Measurements from ENCODE around the gene DCBLD2.
A peak's percentile ranks its signal among the peaks of the same experiment; 100 is the strongest.

The DCBLD2 gene

DNA sequence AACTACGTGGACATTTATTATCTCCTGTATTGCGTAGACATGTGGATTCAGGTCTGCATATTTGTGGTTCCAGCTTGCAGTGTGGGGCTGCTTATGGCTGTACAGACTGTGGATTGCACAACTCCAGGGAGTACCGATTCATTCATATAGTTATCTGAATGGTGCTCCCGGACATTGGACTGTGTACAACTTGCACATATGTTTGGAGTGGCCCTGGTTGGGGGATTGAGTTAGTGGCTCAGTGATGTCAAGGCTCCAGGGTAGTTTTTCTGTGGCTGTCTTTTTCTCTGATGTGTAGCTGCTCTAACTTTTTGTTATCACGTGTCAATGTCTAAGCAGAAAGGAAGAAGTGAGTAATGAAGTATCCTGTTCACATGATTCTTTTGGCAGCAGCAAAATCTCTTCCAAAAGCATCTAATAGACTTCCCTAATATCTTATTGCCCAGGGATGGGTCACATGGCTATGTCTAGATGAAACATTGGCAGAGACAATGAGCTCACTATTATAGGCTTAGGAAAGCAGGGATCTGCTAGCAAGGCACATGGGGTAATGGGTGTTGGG lies 122.6 kb downstream of the DCBLD2 start:
- DNase-seq (ENCODE audit: low read depth in 1 of 2, low spot score in 1 of 2), result peak in 1 of 2 experiments; percentile 54
- TF ChIP-seq, protein P1, sequence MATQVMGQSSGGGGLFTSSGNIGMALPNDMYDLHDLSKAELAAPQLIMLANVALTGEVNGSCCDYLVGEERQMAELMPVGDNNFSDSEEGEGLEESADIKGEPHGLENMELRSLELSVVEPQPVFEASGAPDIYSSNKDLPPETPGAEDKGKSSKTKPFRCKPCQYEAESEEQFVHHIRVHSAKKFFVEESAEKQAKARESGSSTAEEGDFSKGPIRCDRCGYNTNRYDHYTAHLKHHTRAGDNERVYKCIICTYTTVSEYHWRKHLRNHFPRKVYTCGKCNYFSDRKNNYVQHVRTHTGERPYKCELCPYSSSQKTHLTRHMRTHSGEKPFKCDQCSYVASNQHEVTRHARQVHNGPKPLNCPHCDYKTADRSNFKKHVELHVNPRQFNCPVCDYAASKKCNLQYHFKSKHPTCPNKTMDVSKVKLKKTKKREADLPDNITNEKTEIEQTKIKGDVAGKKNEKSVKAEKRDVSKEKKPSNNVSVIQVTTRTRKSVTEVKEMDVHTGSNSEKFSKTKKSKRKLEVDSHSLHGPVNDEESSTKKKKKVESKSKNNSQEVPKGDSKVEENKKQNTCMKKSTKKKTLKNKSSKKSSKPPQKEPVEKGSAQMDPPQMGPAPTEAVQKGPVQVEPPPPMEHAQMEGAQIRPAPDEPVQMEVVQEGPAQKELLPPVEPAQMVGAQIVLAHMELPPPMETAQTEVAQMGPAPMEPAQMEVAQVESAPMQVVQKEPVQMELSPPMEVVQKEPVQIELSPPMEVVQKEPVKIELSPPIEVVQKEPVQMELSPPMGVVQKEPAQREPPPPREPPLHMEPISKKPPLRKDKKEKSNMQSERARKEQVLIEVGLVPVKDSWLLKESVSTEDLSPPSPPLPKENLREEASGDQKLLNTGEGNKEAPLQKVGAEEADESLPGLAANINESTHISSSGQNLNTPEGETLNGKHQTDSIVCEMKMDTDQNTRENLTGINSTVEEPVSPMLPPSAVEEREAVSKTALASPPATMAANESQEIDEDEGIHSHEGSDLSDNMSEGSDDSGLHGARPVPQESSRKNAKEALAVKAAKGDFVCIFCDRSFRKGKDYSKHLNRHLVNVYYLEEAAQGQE (IDR thresholded peaks at IDR 0.05; ENCODE audit: insufficient replicate concordance, low read depth), result no peak
- 0 out of 2 replicates have a peak, but pooled peaks have one; percentile 27 for TF ChIP-seq POLR2AphosphoS5 (IDR thresholded peaks at IDR 0.05; ENCODE audit: low read depth)
- H3K27ac ChIP-seq (replicated peaks), result peak overlapping the region; percentile 19; the same call in 1 of the 2 replicates
- no peaks in the 10 kb centered on the region for H3K27me3 ChIP-seq (ENCODE audit: insufficient read depth, poor library complexity, severe bottlenecking)
- H3K4me3 ChIP-seq (replicated peaks; ENCODE audit: insufficient read depth, low read length), result no peak overlapping the region

DNA sequence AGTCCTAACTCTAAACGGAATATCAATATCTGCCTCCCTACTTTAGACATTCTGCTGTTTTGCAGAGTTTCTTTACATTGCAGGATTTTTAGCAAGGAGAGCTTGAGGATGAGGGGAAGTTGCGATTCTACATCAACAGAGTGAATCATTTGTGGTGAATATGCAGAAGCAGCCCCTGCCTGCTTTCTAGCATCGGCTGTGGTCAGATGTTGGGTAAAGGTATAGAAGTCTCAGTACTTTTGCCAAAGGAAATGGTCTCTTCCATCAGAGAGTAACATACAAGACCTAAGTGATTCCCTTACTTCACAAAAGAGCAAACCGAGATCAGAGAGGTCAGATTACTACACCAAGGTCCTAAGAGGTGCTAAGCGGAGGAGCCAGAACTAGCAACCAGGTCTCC lies 123.1 kb downstream of the DCBLD2 start:
- Histone ChIP-seq H3K27ac (replicated peaks) (peak overlapping the region; percentile 19; the same call in 1 of the 2 replicates), H3K27me3 (ENCODE audit: insufficient read depth, poor library complexity, severe bottlenecking) (no peaks in the 10 kb centered on the region), H3K4me3 (replicated peaks; ENCODE audit: insufficient read depth, low read length) (no peak overlapping the region)
- DNase-seq (ENCODE audit: low read depth in 1 of 2, low spot score in 1 of 2), result peak; percentile 52 to 81
- TF ChIP-seq, protein P2, sequence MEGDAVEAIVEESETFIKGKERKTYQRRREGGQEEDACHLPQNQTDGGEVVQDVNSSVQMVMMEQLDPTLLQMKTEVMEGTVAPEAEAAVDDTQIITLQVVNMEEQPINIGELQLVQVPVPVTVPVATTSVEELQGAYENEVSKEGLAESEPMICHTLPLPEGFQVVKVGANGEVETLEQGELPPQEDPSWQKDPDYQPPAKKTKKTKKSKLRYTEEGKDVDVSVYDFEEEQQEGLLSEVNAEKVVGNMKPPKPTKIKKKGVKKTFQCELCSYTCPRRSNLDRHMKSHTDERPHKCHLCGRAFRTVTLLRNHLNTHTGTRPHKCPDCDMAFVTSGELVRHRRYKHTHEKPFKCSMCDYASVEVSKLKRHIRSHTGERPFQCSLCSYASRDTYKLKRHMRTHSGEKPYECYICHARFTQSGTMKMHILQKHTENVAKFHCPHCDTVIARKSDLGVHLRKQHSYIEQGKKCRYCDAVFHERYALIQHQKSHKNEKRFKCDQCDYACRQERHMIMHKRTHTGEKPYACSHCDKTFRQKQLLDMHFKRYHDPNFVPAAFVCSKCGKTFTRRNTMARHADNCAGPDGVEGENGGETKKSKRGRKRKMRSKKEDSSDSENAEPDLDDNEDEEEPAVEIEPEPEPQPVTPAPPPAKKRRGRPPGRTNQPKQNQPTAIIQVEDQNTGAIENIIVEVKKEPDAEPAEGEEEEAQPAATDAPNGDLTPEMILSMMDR (IDR thresholded peaks at IDR 0.05; ENCODE audit: insufficient read depth, low read length), result no peak
- TF ChIP-seq GABPA (IDR thresholded peaks at IDR 0.05; ENCODE audit: low read depth), result no peak
- peak; percentile 52; the same call in 1 of the 2 replicates for TF ChIP-seq SPI1 (IDR thresholded peaks at IDR 0.05; ENCODE audit: borderline replicate concordance, low read depth)

DNA sequence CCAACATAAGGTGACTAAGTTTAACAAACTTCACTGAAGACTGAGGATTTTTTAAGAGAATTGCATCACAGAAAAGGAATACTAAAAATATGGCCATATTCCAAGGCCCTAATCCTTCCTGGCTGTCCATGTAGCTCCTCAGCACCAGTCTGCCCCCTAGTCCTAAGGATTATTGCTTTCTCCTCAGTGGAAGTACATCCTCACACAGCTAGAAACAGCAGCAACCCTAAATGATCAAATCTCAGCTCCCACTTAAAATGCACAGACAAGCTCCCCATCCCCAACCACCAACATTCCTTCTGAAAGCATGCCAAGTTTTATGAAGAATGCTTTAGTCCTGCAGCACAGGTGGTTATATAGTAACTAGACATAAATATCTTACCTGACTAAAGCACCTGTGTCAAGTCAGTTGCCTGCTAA lies 123.7 kb downstream of the DCBLD2 start:
- Histone ChIP-seq H3K27ac (replicated peaks) (no peak overlapping the region), H3K4me3 (replicated peaks; ENCODE audit: insufficient read depth, low read length) (no peak overlapping the region), H3K27me3 (ENCODE audit: insufficient read depth, poor library complexity, severe bottlenecking) (no peaks in the 10 kb centered on the region)
- DNase-seq (ENCODE audit: low read depth in 1 of 2, low spot score in 1 of 2), result no peak
- TF ChIP-seq, protein P2 (IDR thresholded peaks at IDR 0.05; ENCODE audit: insufficient read depth, low read length), result no peak
- TF ChIP-seq SPI1 (IDR thresholded peaks at IDR 0.05; ENCODE audit: borderline replicate concordance, low read depth), result no peak
- no peak for TF ChIP-seq GABPA (IDR thresholded peaks at IDR 0.05; ENCODE audit: low read depth)
- no peak for TF ChIP-seq POLR2AphosphoS5 (IDR thresholded peaks at IDR 0.05; ENCODE audit: low read depth)
- TF ChIP-seq, protein P1 (IDR thresholded peaks at IDR 0.05; ENCODE audit: insufficient replicate concordance, low read depth), result no peak

DNA sequence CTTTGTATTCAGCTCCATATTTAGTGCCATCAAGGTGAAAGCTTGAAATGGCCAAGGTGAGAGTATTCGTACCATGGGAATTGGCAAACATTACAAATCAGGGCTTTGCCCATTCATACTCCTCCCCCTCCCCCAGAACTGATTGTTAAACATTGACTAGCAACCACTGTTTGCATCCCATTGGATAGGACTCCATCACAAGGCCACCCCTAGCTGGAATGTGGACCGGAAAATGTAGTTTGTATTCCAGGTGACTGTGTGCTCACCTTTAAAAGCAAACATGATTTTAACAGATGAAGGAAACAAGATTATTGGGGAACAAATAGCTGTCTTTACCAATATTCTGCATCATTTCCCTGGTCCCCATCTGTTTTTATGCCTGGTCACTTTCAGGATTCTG lies 124.2 kb downstream of the DCBLD2 start:
- no peak overlapping the region for H3K4me3 ChIP-seq (replicated peaks; ENCODE audit: insufficient read depth, low read length)
- DNase-seq (ENCODE audit: low read depth in 1 of 2, low spot score in 1 of 2), result no peak
- no peak overlapping the region for H3K27ac ChIP-seq (replicated peaks)
- H3K27me3 ChIP-seq (ENCODE audit: insufficient read depth, poor library complexity, severe bottlenecking), result no peaks in the 10 kb centered on the region
- TF ChIP-seq, protein P2 (IDR thresholded peaks at IDR 0.05; ENCODE audit: insufficient read depth, low read length), result no peak
- TF ChIP-seq POLR2AphosphoS5 (IDR thresholded peaks at IDR 0.05; ENCODE audit: low read depth) (no peak), SPI1 (IDR thresholded peaks at IDR 0.05; ENCODE audit: borderline replicate concordance, low read depth) (no peak), GABPA (IDR thresholded peaks at IDR 0.05; ENCODE audit: low read depth) (no peak)
- TF ChIP-seq, protein P1 (IDR thresholded peaks at IDR 0.05; ENCODE audit: insufficient replicate concordance, low read depth), result no peak
